ENCODE measurements around the gene AEN. TPM values are rescaled to one million over a fixed set of nuclear protein-coding genes. Genes with fewer than 3 reads are reported as not detected.

The AEN gene
- total RNA-seq, 1 donor from 2014 or later, result 31.5 TPM

GRCh38 chr15:88655800-88656488 lies 34.8 kb downstream of the AEN start:
- peaks cover 5% of the 10 kb centered on the region for H3K4me1 Mint-ChIP-seq (ENCODE audit: unreplicated experiment)
- H3K36me3 Mint-ChIP-seq (ENCODE audit: low read depth, unreplicated experiment), result no peaks in the 10 kb centered on the region
- no peak overlapping the region for H3K27ac Mint-ChIP-seq (ENCODE audit: unreplicated experiment)
- DNase-seq (ENCODE audit: low spot score), result no peak
- peaks cover 5% of the 10 kb centered on the region for H3K27me3 Mint-ChIP-seq (ENCODE audit: unreplicated experiment)
- no peak overlapping the region for H3K4me3 Mint-ChIP-seq (ENCODE audit: unreplicated experiment)
- H3K9me3 Mint-ChIP-seq (ENCODE audit: unreplicated experiment), result no peaks in the 10 kb centered on the region
- TF ChIP-seq CTCF (IDR thresholded peaks at IDR 0.05; ENCODE audit: unreplicated experiment), result no peak

GRCh38 chr15:88656760-88657221 lies 35.7 kb downstream of the AEN start:
- H3K9me3 Mint-ChIP-seq (ENCODE audit: unreplicated experiment), result no peaks in the 10 kb centered on the region
- H3K4me3 Mint-ChIP-seq (ENCODE audit: unreplicated experiment), result no peak overlapping the region
- TF ChIP-seq CTCF (IDR thresholded peaks at IDR 0.05; ENCODE audit: unreplicated experiment), result no peak
- no peak overlapping the region for H3K27ac Mint-ChIP-seq (ENCODE audit: unreplicated experiment)
- no peaks in the 10 kb centered on the region for H3K36me3 Mint-ChIP-seq (ENCODE audit: low read depth, unreplicated experiment)
- DNase-seq (ENCODE audit: low spot score), result no peak
- peaks cover 5% of the 10 kb centered on the region for H3K27me3 Mint-ChIP-seq (ENCODE audit: unreplicated experiment)
- H3K4me1 Mint-ChIP-seq (ENCODE audit: unreplicated experiment), result peaks cover 5% of the 10 kb centered on the region

- peak; percentile 53 for TF ChIP-seq CTCF (IDR thresholded peaks at IDR 0.05; ENCODE audit: unreplicated experiment)
- H3K36me3 Mint-ChIP-seq (ENCODE audit: low read depth, unreplicated experiment), result no peaks in the 10 kb centered on the region
- H3K27ac Mint-ChIP-seq (ENCODE audit: unreplicated experiment), result no peak overlapping the region
- peak; percentile 58 for DNase-seq (ENCODE audit: low spot score)
- no peak overlapping the region for H3K4me3 Mint-ChIP-seq (ENCODE audit: unreplicated experiment)
- peaks cover 5% of the 10 kb centered on the region for H3K4me1 Mint-ChIP-seq (ENCODE audit: unreplicated experiment)
- H3K27me3 Mint-ChIP-seq (ENCODE audit: unreplicated experiment), result peaks cover 5% of the 10 kb centered on the region
- H3K9me3 Mint-ChIP-seq (ENCODE audit: unreplicated experiment), result no peaks in the 10 kb centered on the region
Measured at GRCh38 chr15:88657326-88658069, 36.4 kb downstream of the AEN start.

- no peak overlapping the region for H3K27ac Mint-ChIP-seq (ENCODE audit: unreplicated experiment)
- H3K4me1 Mint-ChIP-seq (ENCODE audit: unreplicated experiment), result no peaks in the 10 kb centered on the region
- H3K27me3 Mint-ChIP-seq (ENCODE audit: unreplicated experiment), result peaks cover 5% of the 10 kb centered on the region
- DNase-seq (ENCODE audit: low spot score), result no peak
- no peaks in the 10 kb centered on the region for H3K9me3 Mint-ChIP-seq (ENCODE audit: unreplicated experiment)
- H3K4me3 Mint-ChIP-seq (ENCODE audit: unreplicated experiment), result no peak overlapping the region
- no peak for TF ChIP-seq CTCF (IDR thresholded peaks at IDR 0.05; ENCODE audit: unreplicated experiment)
- H3K36me3 Mint-ChIP-seq (ENCODE audit: low read depth, unreplicated experiment), result no peaks in the 10 kb centered on the region
Measured at GRCh38 chr15:88658070-88658965, 37.2 kb downstream of the AEN start.

Measured in endothelial cell (in vitro differentiated cells).